K562 (cell line): Measurements from ENCODE around the gene C2. TPM values are rescaled to one million over a fixed set of nuclear protein-coding genes. Genes with fewer than 3 reads are reported as not detected.

ENCODE experiments used
- CBFA2T3 ChIP-seq: fragments of 450-650 bp; IDR thresholded peaks from 2 replicates; pipeline ENCODE4 v1.6.1; 2017
- CGGBP1 ChIP-seq: fragments of 250-450 bp; sonication (Bioruptor Pico); IDR thresholded peaks from 2 replicates; pipeline ENCODE4 v1.9.0; 2021; ENCODE audit warnings: mild to moderate bottlenecking
- EHMT2 ChIP-seq: fragments of 450-650 bp; IDR thresholded peaks from 2 replicates; pipeline ENCODE4 v1.6.1; 2018; ENCODE audit warnings: antibody characterized with exemption
- FOSL1 ChIP-seq: fragments of 200-800 bp; sonication (Bioruptor generic); conservative IDR thresholded peaks from 2 replicates; pipeline ENCODE4 v1.6.1; 2016; ENCODE audit warnings: missing genetic modification characterization, missing compliant biosample characterization
- HDAC8 ChIP-seq: fragments of 450-650 bp; IDR thresholded peaks from 2 replicates; pipeline ENCODE4 v1.6.1; 2016; ENCODE audit warnings: mild to moderate bottlenecking, missing genetic modification characterization, moderate library complexity, missing compliant biosample characterization
- LEF1 ChIP-seq: fragments of 450-650 bp; IDR thresholded peaks from 2 replicates; pipeline ENCODE4 v1.6.1; 2016; ENCODE audit warnings: mild to moderate bottlenecking
- MBD1 ChIP-seq: fragments of 250-450 bp; sonication (Bioruptor Pico); IDR thresholded peaks from 2 replicates; pipeline ENCODE4 v1.8.0; 2022; ENCODE audit warnings: inconsistent platforms
- MIER1 ChIP-seq: fragments of 450-650 bp; IDR thresholded peaks from 2 replicates; pipeline ENCODE4 v1.6.1; 2016; ENCODE audit warnings: antibody characterized with exemption, mild to moderate bottlenecking, low read depth
- NFRKB ChIP-seq: fragments of 450-650 bp; IDR thresholded peaks from 2 replicates; pipeline ENCODE4 v1.6.1; 2016; ENCODE audit warnings: low read depth
- SAFB2 ChIP-seq: fragments of 200-400 bp; formaldehyde crosslinking; IDR thresholded peaks from 2 replicates; pipeline ENCODE4 v1.6.1; 2018; ENCODE audit warnings: borderline replicate concordance, low read length, low read depth, moderate library complexity; ENCODE audit not compliant: severe bottlenecking
- SMAD1 ChIP-seq: fragments of 150-350 bp; IDR thresholded peaks from 2 replicates; pipeline ENCODE4 v1.6.1; 2014; ENCODE audit warnings: low read length, low read depth; ENCODE audit not compliant: partially characterized antibody
- TBP ChIP-seq: optimal IDR thresholded peaks from 2 replicates; pipeline ENCODE3; 2011; ENCODE audit warnings: low read depth, low read length, improper control_type of control experiment
- TCF15 ChIP-seq: fragments of 250-450 bp; sonication (Bioruptor Pico); IDR thresholded peaks from 2 replicates; pipeline ENCODE4 v1.8.0; 2022; ENCODE audit warnings: moderate library complexity, mild to moderate bottlenecking, inconsistent platforms
- TCF3 ChIP-seq: sonication (generic); formaldehyde crosslinking; IDR thresholded peaks from 2 replicates; pipeline ENCODE4 v1.4.0; 2020; ENCODE audit warnings: mild to moderate bottlenecking, missing genetic modification reagents
- TFAM ChIP-seq: fragments of 250-450 bp; sonication (Bioruptor Pico); conservative IDR thresholded peaks from 2 replicates; pipeline ENCODE4 v1.5.0; 2021; ENCODE audit warnings: mild to moderate bottlenecking, moderate library complexity
- TOE1 ChIP-seq, 2 experiments: fragments of 450-650 bp in 1 of 2; sonication (generic) in 1 of 2; formaldehyde crosslinking in 1 of 2; IDR thresholded peaks; 2 replicates each; pipeline versions ENCODE4 v1.7.1 to v1.8.0; 2016 to 2022; ENCODE audit warnings: borderline replicate concordance in 2 of 2, mild to moderate bottlenecking in 2 of 2, antibody characterized with exemption in 1 of 2, inconsistent platforms in 1 of 2, low read depth in 1 of 2, missing genetic modification reagents in 1 of 2, moderate library complexity in 1 of 2
- USF1 ChIP-seq: sonication (generic); formaldehyde crosslinking; IDR thresholded peaks from 2 replicates; pipeline ENCODE4 v1.9.0; 2022; ENCODE audit warnings: mild to moderate bottlenecking, missing genetic modification reagents
- VEZF1 ChIP-seq: fragments of 200-800 bp; sonication (Bioruptor generic); IDR thresholded peaks from 2 replicates; pipeline ENCODE4 v1.6.1; 2017; ENCODE audit warnings: missing genetic modification characterization, missing compliant biosample characterization
- ZBTB1 ChIP-seq: sonication (generic); formaldehyde crosslinking; IDR thresholded peaks from 2 replicates; pipeline ENCODE4 v1.8.1; 2023; ENCODE audit warnings: missing genetic modification reagents, low read depth, mild to moderate bottlenecking, borderline replicate concordance
- ZBTB17 ChIP-seq: fragments of 450-650 bp; formaldehyde crosslinking; IDR thresholded peaks from 2 replicates; pipeline ENCODE4 v1.4.0; 2020; ENCODE audit warnings: mild to moderate bottlenecking
- ZNF134 ChIP-seq: fragments of 250-450 bp; sonication (Bioruptor Pico); conservative IDR thresholded peaks from 2 replicates; pipeline ENCODE4 v1.4.0; 2020
- ZNF277 ChIP-seq: fragments of 250-450 bp; sonication (Bioruptor Pico); IDR thresholded peaks from 2 replicates; pipeline ENCODE4 v1.8.0; 2022; ENCODE audit warnings: inconsistent platforms, mild to moderate bottlenecking, moderate library complexity, borderline replicate concordance
- polyA plus RNA-seq, 8 experiments: library from polyadenylated mRNA; depleted of rRNA in 4 of 8; stranded (reverse) in 5 of 8; unstranded in 3 of 8; fragments of >200 nt; fragmentation: Nextera tagmentation in 2 of 8; fragmentation: Illumina TruSeq in 1 of 8; extraction: Ambion mirVana in 2 of 8; extraction: Trizol in 1 of 8; gene quantifications; 2 replicates each; pipeline versions ENCODE4 v1.2.1 to v1.2.3, GENCODE V29; 2011 to 2014; ENCODE audit warnings: inconsistent platforms in 1 of 8, missing spikeins in 1 of 8
- total RNA-seq, 7 experiments: library from RNA; depleted of rRNA in 6 of 7; stranded (reverse); fragments of >200 nt in 6 of 7; fragmentation: Illumina TruSeq in 2 of 7; extraction: Trizol in 2 of 7; gene quantifications; 2 replicates each; pipeline versions ENCODE4 v1.2.1 to v1.2.3, GENCODE V29; 2011 to 2021; ENCODE audit warnings: low replicate concordance in 1 of 7

The C2 gene
- total and polyA plus RNA-seq, 9 of the 15 experiments (the other 6 are each of a cell fraction or from before 2014, with no cell fraction given) = 0.05 to 1.1 (median 0.39) TPM; not detected in 1

GRCh38 chr6:31972709-31973350, 45.3 kb downstream of the C2 start (continued):
- TF ChIP-seq CGGBP1 = 0 out of 2 replicates have a peak, but pooled peaks have one; percentile 12
- TF ChIP-seq VEZF1 = no peak
- TF ChIP-seq SAFB2 = no peak
- peak; percentile 52; the same call in 1 of the 2 replicates for TF ChIP-seq LEF1
- TF ChIP-seq USF1 (CRISPR knock-in tag) = no peak
- TF ChIP-seq HDAC8 = peak; percentile 72
- peak; percentile 36 for TF ChIP-seq ZBTB1
- peak; percentile 12; the same call in 1 of the 2 replicates for TF ChIP-seq CBFA2T3
- TF ChIP-seq SMAD1 = peak; percentile 45
- TF ChIP-seq TOE1 (IDR thresholded peaks at IDR 0.05; ENCODE audit: borderline replicate concordance) = no peak; the same call in 1 of the 2 replicates
- no peak for TF ChIP-seq TOE1 (CRISPR knock-in tag; IDR thresholded peaks at IDR 0.05; ENCODE audit: borderline replicate concordance, low read depth)
- TF ChIP-seq TCF3 (CRISPR knock-in tag) = peak; percentile 6; the same call in 1 of the 2 replicates
- TF ChIP-seq MIER1 = peak; percentile 40; the same call in 1 of the 2 replicates
- TF ChIP-seq ZNF134 = peak; percentile 22; the same call in 1 of the 2 replicates
- TF ChIP-seq ZBTB17 (CRISPR knock-in tag) = 0 out of 2 replicates have a peak, but pooled peaks have one; percentile 52
- TF ChIP-seq TBP = peak; percentile 47
- TF ChIP-seq TCF15 (CRISPR knock-in tag) = 0 out of 2 replicates have a peak, but pooled peaks have one; percentile 70
- peak; percentile 87 for TF ChIP-seq NFRKB
- TF ChIP-seq TFAM (CRISPR knock-in tag) = no peak
- TF ChIP-seq MBD1 (CRISPR knock-in tag) = no peak
- TF ChIP-seq ZNF277 (CRISPR knock-in tag) = no peak
- peak; percentile 76; the same call in 1 of the 2 replicates for TF ChIP-seq EHMT2
- TF ChIP-seq FOSL1 (tag) = peak; percentile 79
